Thymus (tissue), 11 donors: ENCODE data around the gene ZNF646. TPM values are rescaled to one million over a fixed set of nuclear protein-coding genes. Genes with fewer than 3 reads are reported as not detected.

ENCODE experiments used
- DNase-seq, 9 donors: peaks; one replicate each; pipeline ENCODE4 v3.0.0-alpha.2; 2013; ENCODE audit warnings: low spot score in 9 of 9, low read depth in 6 of 9, missing footprints in 1 of 9
- H3K27ac ChIP-seq, 2 donors: one replicate each; pipeline ENCODE4 v1.5.1; 2013; ENCODE audit warnings: control low read depth in 1 of 2, low read depth in 1 of 2, low read length in 1 of 2, mild to moderate bottlenecking in 1 of 2, moderate library complexity in 1 of 2
- H3K27me3 ChIP-seq, 2 donors: one replicate each; pipeline ENCODE4 v1.5.1; 2013; ENCODE audit warnings: low read length in 1 of 2; ENCODE audit not compliant: control insufficient read depth in 2 of 2, insufficient read depth in 1 of 2
- H3K36me3 ChIP-seq, 2 donors: one replicate each; pipeline ENCODE4 v1.5.1; 2013; ENCODE audit warnings: low read length in 1 of 2, mild to moderate bottlenecking in 1 of 2, moderate library complexity in 1 of 2; ENCODE audit not compliant: control insufficient read depth in 2 of 2, insufficient read depth in 2 of 2
- H3K4me1 ChIP-seq, 2 donors: one replicate each; pipeline ENCODE4 v1.5.1; 2013; ENCODE audit warnings: low read length in 2 of 2; ENCODE audit not compliant: control insufficient read depth in 2 of 2, insufficient read depth in 2 of 2
- H3K4me3 ChIP-seq, 2 donors: one replicate each; pipeline ENCODE4 v1.5.1; 2013; ENCODE audit warnings: low read length in 2 of 2, control low read depth in 1 of 2, mild to moderate bottlenecking in 1 of 2
- H3K9me3 ChIP-seq, 2 donors: one replicate each; pipeline ENCODE4 v1.5.1; 2013; ENCODE audit warnings: low read length in 1 of 2, mild to moderate bottlenecking in 1 of 2; ENCODE audit not compliant: control insufficient read depth in 2 of 2, insufficient read depth in 1 of 2
- WGBS: extraction: QIAGEN DNeasy Blood & Tissue Kit; methylation state at CpG from one replicate; pipeline ENCODE4 v1.1.7; 2013; 5-methylcytosine and 5-hydroxymethylcytosine counted together
- polyA plus RNA-seq: library from polyadenylated mRNA; stranded (reverse); fragments of 200-250 nt; gene quantifications from one replicate; pipeline ENCODE4 v1.2.3, GENCODE V29; 2013
- total RNA-seq: library from RNA; stranded (reverse); fragments of 120-200 nt; gene quantifications from one replicate; pipeline ENCODE4 v1.2.4, GENCODE V29; 2013
- donor health status: healthy.

ZNF646 gene
- total and polyA plus RNA-seq, 2 donors, result 8.1 to 12.7 TPM

- Histone ChIP-seq H3K9me3 (no peaks in the 10 kb centered on the region), H3K4me1 (peaks cover 13 to 15% of the 10 kb centered on the region in 2 donors)
These were observed 2.1 kb downstream of the ZNF646 start for GRCh38 chr16:31076319-31076718.

GRCh38 chr16:31077024-31077423 is 2.8 kb downstream of the ZNF646 start:
- Histone ChIP-seq H3K9me3 (no peaks in the 10 kb centered on the region), H3K4me3 (no peak overlapping the region), H3K27ac (no peak overlapping the region), H3K36me3 (peaks cover 57 to 62% of the 10 kb centered on the region in 2 donors), H3K4me1 (peaks cover 9 to 10% of the 10 kb centered on the region in 2 donors), H3K27me3 (no peaks in the 10 kb centered on the region)
- no peak for DNase-seq
- over 99% methylated on average over 13 of the region's 13 CpGs for WGBS

More at GRCh38 chr16:31076319-31076718, 2.1 kb downstream of the ZNF646 start:
- no peak overlapping the region for H3K4me3 ChIP-seq
- no peak for DNase-seq
- H3K27ac ChIP-seq, result no peak overlapping the region
- H3K27me3 ChIP-seq, result no peaks in the 10 kb centered on the region
- WGBS, result 95% methylated on average over 16 of the region's 16 CpGs
- peaks cover 50 to 55% of the 10 kb centered on the region in 2 donors for H3K36me3 ChIP-seq

GRCh38 chr16:31077592-31078396 is 3.6 kb downstream of the ZNF646 start:
- DNase-seq, result no peak

GRCh38 chr16:31078597-31079341 is 4.5 kb downstream of the ZNF646 start:
- WGBS, result 98% methylated on average over 15 of the region's 15 CpGs
- DNase-seq, result no peak
- H3K27ac ChIP-seq, result no peak overlapping the region
- no peaks in the 10 kb centered on the region for H3K27me3 ChIP-seq
- peaks cover 4 to 5% of the 10 kb centered on the region in 2 donors for H3K4me1 ChIP-seq
- peaks cover 65 to 70% of the 10 kb centered on the region in 2 donors for H3K36me3 ChIP-seq
- no peak overlapping the region for H3K4me3 ChIP-seq
- no peaks in the 10 kb centered on the region for H3K9me3 ChIP-seq

More at GRCh38 chr16:31077592-31078396, 3.6 kb downstream of the ZNF646 start:
- peaks cover 63 to 65% of the 10 kb centered on the region in 2 donors for H3K36me3 ChIP-seq
- peaks cover 4 to 5% of the 10 kb centered on the region in 2 donors for H3K4me1 ChIP-seq
- no peak overlapping the region for H3K27ac ChIP-seq
- no peaks in the 10 kb centered on the region for H3K9me3 ChIP-seq
- H3K27me3 ChIP-seq, result no peaks in the 10 kb centered on the region
- 98% methylated on average over 30 of the region's 30 CpGs for WGBS
- no peak overlapping the region for H3K4me3 ChIP-seq

GRCh38 chr16:31079342-31079944 is 5.2 kb downstream of the ZNF646 start:
- H3K27me3 ChIP-seq, result no peaks in the 10 kb centered on the region
- H3K4me1 ChIP-seq, result peaks cover 4 to 5% of the 10 kb centered on the region in 2 donors
- H3K4me3 ChIP-seq, result no peak overlapping the region
- no peak for DNase-seq
- H3K27ac ChIP-seq, result no peak overlapping the region
- peaks cover 65 to 77% of the 10 kb centered on the region in 2 donors for H3K36me3 ChIP-seq
- 90% methylated on average over 13 of the region's 13 CpGs for WGBS
- no peaks in the 10 kb centered on the region for H3K9me3 ChIP-seq

GRCh38 chr16:31080035-31080629 is 5.9 kb downstream of the ZNF646 start:
- no peak for DNase-seq
- H3K9me3 ChIP-seq, result no peaks in the 10 kb centered on the region
- no peak overlapping the region for H3K4me3 ChIP-seq
- H3K27ac ChIP-seq, result no peak overlapping the region
- peaks cover under 1 to 5% of the 10 kb centered on the region in 2 donors for H3K4me1 ChIP-seq
- peaks cover 65 to 84% of the 10 kb centered on the region in 2 donors for H3K36me3 ChIP-seq
- 98% methylated on average over 40 of the region's 40 CpGs for WGBS
- no peaks in the 10 kb centered on the region for H3K27me3 ChIP-seq

- Histone ChIP-seq H3K9me3 (no peaks in the 10 kb centered on the region), H3K4me3 (no peak overlapping the region), H3K27ac (no peak overlapping the region), H3K27me3 (no peaks in the 10 kb centered on the region), H3K4me1 (no peaks in the 10 kb centered on the region), H3K36me3 (peaks cover 71 to 87% of the 10 kb centered on the region in 2 donors)
- 96% methylated on average over 13 of the region's 13 CpGs for WGBS
- no peak for DNase-seq
These were observed 6.7 kb downstream of the ZNF646 start for GRCh38 chr16:31080756-31081419.

- peaks cover 74 to 85% of the 10 kb centered on the region in 2 donors for H3K36me3 ChIP-seq
- no peaks in the 10 kb centered on the region for H3K27me3 ChIP-seq
- H3K9me3 ChIP-seq, result no peaks in the 10 kb centered on the region
- H3K4me1 ChIP-seq, result no peaks in the 10 kb centered on the region
- DNase-seq, result no peak
- 95% methylated on average over 26 of the region's 26 CpGs for WGBS
- no peak overlapping the region for H3K4me3 ChIP-seq
- no peak overlapping the region for H3K27ac ChIP-seq
These were observed 7.5 kb downstream of the ZNF646 start for GRCh38 chr16:31081428-31082351.
